ENCODE measurements around the gene NDUFS7. TPM values are rescaled to one million over a fixed set of nuclear protein-coding genes. Genes with fewer than 3 reads are reported as not detected.

NDUFS7 gene
- total RNA-seq, 4 donors from 2014 or later, result 259 to 497 (median 377) TPM

DNA sequence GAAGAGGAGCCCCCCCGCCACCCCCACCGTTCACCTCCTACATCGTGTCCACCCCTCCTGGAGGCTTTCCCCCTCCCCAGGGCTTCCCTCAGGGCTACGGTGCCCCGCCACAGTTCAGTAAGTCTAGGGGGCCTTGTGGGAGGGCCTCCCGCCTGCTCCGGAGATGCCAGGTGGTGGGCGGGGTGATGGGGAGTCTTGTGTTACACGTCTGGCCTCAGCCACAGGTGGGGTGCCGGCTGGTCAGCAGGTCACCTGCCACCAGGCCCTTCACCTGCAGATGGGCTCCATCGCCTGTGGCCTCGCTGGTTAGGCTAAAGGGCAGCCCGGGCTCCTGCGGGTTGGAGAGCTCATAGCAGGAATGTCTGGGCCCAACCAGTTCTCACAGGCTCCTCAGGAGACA is 46.5 kb downstream of the NDUFS7 start:
- intact Hi-C loops (cut with DNase I; ENCODE audit: low total_unique reads) (no loop called here), in situ Hi-C loops (cut with MboI; ENCODE audit: low sequenced_read_pairs in 4 of 4) (no loop called here)
- TF ChIP-seq CTCF (IDR thresholded peaks at IDR 0.05 in 4 of 5, conservative IDR thresholded peaks at IDR 0.05 in 1 of 5), result no peak
- TF ChIP-seq POLR2A (IDR thresholded peaks at IDR 0.05), result no peak
- Histone ChIP-seq H3K27me3 (no peaks in the 10 kb centered on the region), H3K9me3 (no peaks in the 10 kb centered on the region), H3K36me3 (peaks cover 2 to 87% of the 10 kb centered on the region in 2 donors), H3K27ac (no peak overlapping the region), H3K4me3 (no peak overlapping the region), H3K4me1 (peaks cover 0 to 2% of the 10 kb centered on the region in 2 donors)
- no peak for ATAC-seq
- no peak for DNase-seq

DNA sequence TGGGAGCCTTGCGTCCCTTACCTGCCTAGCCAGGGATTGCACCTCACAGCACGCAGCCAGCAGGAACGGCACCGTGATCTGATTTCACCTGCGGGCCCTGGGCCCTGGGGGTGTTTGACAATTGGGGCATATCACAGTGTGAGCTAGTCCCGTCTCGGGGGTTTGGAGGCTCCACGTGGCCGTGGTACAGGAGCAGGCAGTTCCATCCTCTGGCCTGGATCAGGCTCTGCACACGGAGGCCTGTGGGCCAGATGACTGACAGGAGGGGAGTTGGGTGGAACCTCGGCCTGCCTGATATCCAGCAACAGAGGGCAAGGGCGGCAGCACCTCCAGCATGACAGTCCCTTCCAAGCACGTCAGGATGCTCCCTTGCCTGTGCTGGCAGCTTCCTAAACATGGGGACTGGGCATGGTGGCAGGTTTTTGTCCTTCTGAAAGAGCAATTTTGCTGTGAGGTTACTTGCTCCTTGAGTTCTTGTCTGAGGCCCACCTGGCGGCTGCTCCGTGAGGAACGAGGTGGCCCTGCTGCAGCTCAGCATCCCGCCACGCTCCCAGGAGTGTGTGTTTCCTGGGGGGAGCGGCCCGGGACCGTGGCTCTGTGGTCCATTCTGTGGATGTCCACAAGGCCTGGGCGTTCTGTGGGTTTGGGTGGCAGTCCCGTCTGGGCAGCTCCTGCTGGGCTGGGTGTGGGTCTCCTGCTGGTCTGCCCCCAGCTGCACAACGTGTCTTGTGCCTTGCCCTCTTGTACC is 48.2 kb downstream of the NDUFS7 start:
- peaks cover 2 to 74% of the 10 kb centered on the region in 2 donors for H3K36me3 ChIP-seq
- no peak overlapping the region for H3K4me3 ChIP-seq
- TF ChIP-seq POLR2A (IDR thresholded peaks at IDR 0.05) (no peak), CTCF (IDR thresholded peaks at IDR 0.05 in 4 of 5, conservative IDR thresholded peaks at IDR 0.05 in 1 of 5) (no peak)
- ATAC-seq, result no peak
- H3K4me1 ChIP-seq, result peaks cover 0 to 7% of the 10 kb centered on the region in 2 donors
- in situ Hi-C loops (cut with MboI; ENCODE audit: low sequenced_read_pairs in 4 of 4), result no loop called here
- intact Hi-C loops (cut with DNase I; ENCODE audit: low total_unique reads), result no loop called here
- H3K27me3 ChIP-seq, result no peaks in the 10 kb centered on the region
- no peak for DNase-seq
- no peak overlapping the region for H3K27ac ChIP-seq
- H3K9me3 ChIP-seq, result no peaks in the 10 kb centered on the region

GRCh38 chr19:1432507-1432887 is 48.8 kb downstream of the NDUFS7 start:
- Histone ChIP-seq H3K4me3 (no peak overlapping the region), H3K36me3 (peaks cover 2 to 69% of the 10 kb centered on the region in 2 donors), H3K27ac (no peak overlapping the region), H3K9me3 (no peaks in the 10 kb centered on the region), H3K27me3 (no peaks in the 10 kb centered on the region), H3K4me1 (peaks cover under 1 to 11% of the 10 kb centered on the region in 2 donors)
- no peak for DNase-seq
- in situ Hi-C loops (cut with MboI; ENCODE audit: low sequenced_read_pairs in 4 of 4) (no loop called here), intact Hi-C loops (cut with DNase I; ENCODE audit: low total_unique reads) (no loop called here)
- no peak for ATAC-seq
- TF ChIP-seq POLR2A (IDR thresholded peaks at IDR 0.05) (no peak), CTCF (IDR thresholded peaks at IDR 0.05 in 4 of 5, conservative IDR thresholded peaks at IDR 0.05 in 1 of 5) (no peak)

GRCh38 chr19:1433119-1434039 is 49.7 kb downstream of the NDUFS7 start:
- Histone ChIP-seq H3K4me1 (peaks cover 5 to 17% of the 10 kb centered on the region in 2 donors), H3K27me3 (no peaks in the 10 kb centered on the region), H3K27ac (no peak overlapping the region), H3K9me3 (no peaks in the 10 kb centered on the region), H3K4me3 (no peak overlapping the region), H3K36me3 (peaks cover 2 to 67% of the 10 kb centered on the region in 2 donors)
- TF ChIP-seq POLR2A (IDR thresholded peaks at IDR 0.05) (no peak), CTCF (IDR thresholded peaks at IDR 0.05 in 4 of 5, conservative IDR thresholded peaks at IDR 0.05 in 1 of 5) (no peak)
- ATAC-seq, result no peak
- in situ Hi-C loops (cut with MboI; ENCODE audit: low sequenced_read_pairs in 4 of 4), result no loop called here
- intact Hi-C loops (cut with DNase I; ENCODE audit: low total_unique reads), result no loop called here
- DNase-seq, result no peak
